Measurements from ENCODE around the gene KSR2. TPM values are rescaled to one million over a fixed set of nuclear protein-coding genes. Genes with fewer than 3 reads are reported as not detected.

KSR2 gene
- total and polyA plus RNA-seq, 10 of the 15 experiments (the other 5 are each of a cell fraction or from before 2014, with no cell fraction given), result under 0.01 to 1.5 (median 0.01) TPM; not detected in 3

- H3K79me2 ChIP-seq (ENCODE audit: control insufficient read depth, insufficient read depth, low read length), result no peaks in the 10 kb centered on the region
- no peaks in the 10 kb centered on the region for H3K4me1 ChIP-seq (ENCODE audit: control insufficient read depth, insufficient read depth, low read length)
- no peaks in the 10 kb centered on the region for H3K36me3 ChIP-seq (ENCODE audit: control insufficient read depth in 2 of 2, insufficient read depth in 2 of 2, low read length in 1 of 2)
- DNase-seq (ENCODE audit: low read depth, low spot score), result no peak
- ATAC-seq, result no peak
- no peaks in the 10 kb centered on the region for H3K27me3 ChIP-seq (replicated peaks in 1 of 2; ENCODE audit: control insufficient read depth in 2 of 2, insufficient read depth in 2 of 2, low read length in 1 of 2)
- POLR2A ChIA-PET, result no interaction called here
- intact Hi-C loops (cut with micrococcal nuclease; ENCODE audit: unreplicated experiment), result no loop called here
- H3K4me2 ChIP-seq (ENCODE audit: control insufficient read depth, insufficient read depth), result no peak overlapping the region
- H3K9me3 ChIP-seq (replicated peaks; ENCODE audit: control insufficient read depth, insufficient read depth, low read length), result no peaks in the 10 kb centered on the region
- CTCF ChIA-PET, result no interaction called here
- no peak overlapping the region for H3K9ac ChIP-seq (ENCODE audit: control insufficient read depth, insufficient read depth, low read length)
- SMC1A ChIA-PET (ENCODE audit: uncharacterized antibody, unreplicated experiment), result interaction anchor here (1.2 kb wide), 1 partner anchor 33 kb away, joined by 3 read pairs; no protein-coding TSS in a partner anchor
- no peak overlapping the region for H3K27ac ChIP-seq (ENCODE audit: control insufficient read depth, insufficient read depth)
- no peak overlapping the region for H2AFZ ChIP-seq (ENCODE audit: control insufficient read depth, low read depth, low read length)
- no peaks in the 10 kb centered on the region for H4K20me1 ChIP-seq (ENCODE audit: control insufficient read depth, insufficient read depth)
- TF ChIP-seq DPF2 (IDR thresholded peaks at IDR 0.05), result no peak
- no TSS peak for BruUV-seq (replicated peaks)
- H3K4me3 ChIP-seq, result no peak overlapping the region
- no peak for FAIRE-seq
- in situ Hi-C loops (cut with MboI), result no loop called here
- WGBS (ENCODE audit: insufficient coverage, insufficient replicate concordance, low lambda C conversion rate, missing lambda C conversion rate), result 66% methylated on average over 3 of the region's 3 CpGs
- RAD21 ChIA-PET (ENCODE audit: unreplicated experiment), result no interaction called here
These were observed 479.1 kb downstream of the KSR2 start for GRCh38 chr12:117489671-117490070.

GRCh38 chr12:117486840-117487659, 481.7 kb downstream of the KSR2 start:
- Histone ChIP-seq H2AFZ (ENCODE audit: control insufficient read depth, low read depth, low read length) (no peak overlapping the region), H3K79me2 (ENCODE audit: control insufficient read depth, insufficient read depth, low read length) (no peaks in the 10 kb centered on the region), H3K4me3 (no peak overlapping the region), H3K9ac (ENCODE audit: control insufficient read depth, insufficient read depth, low read length) (no peak overlapping the region), H3K4me2 (ENCODE audit: control insufficient read depth, insufficient read depth) (no peak overlapping the region), H3K9me3 (replicated peaks; ENCODE audit: control insufficient read depth, insufficient read depth, low read length) (no peaks in the 10 kb centered on the region), H4K20me1 (ENCODE audit: control insufficient read depth, insufficient read depth) (no peaks in the 10 kb centered on the region), H3K36me3 (ENCODE audit: control insufficient read depth in 2 of 2, insufficient read depth in 2 of 2, low read length in 1 of 2) (no peaks in the 10 kb centered on the region), H3K27me3 (replicated peaks in 1 of 2; ENCODE audit: control insufficient read depth in 2 of 2, insufficient read depth in 2 of 2, low read length in 1 of 2) (no peaks in the 10 kb centered on the region), H3K4me1 (ENCODE audit: control insufficient read depth, insufficient read depth, low read length) (no peaks in the 10 kb centered on the region), H3K27ac (ENCODE audit: control insufficient read depth, insufficient read depth) (no peak overlapping the region)
- ChIA-PET CTCF (no interaction called here), RAD21 (ENCODE audit: unreplicated experiment) (no interaction called here), SMC1A (ENCODE audit: uncharacterized antibody, unreplicated experiment) (no interaction called here), POLR2A (no interaction called here)
- no peak for ATAC-seq
- BruUV-seq (replicated peaks), result no TSS peak
- no peak for DNase-seq (ENCODE audit: low read depth, low spot score)
- 12% methylated on average over 5 of the region's 5 CpGs for WGBS (ENCODE audit: insufficient coverage, insufficient replicate concordance, low lambda C conversion rate, missing lambda C conversion rate)
- no peak for FAIRE-seq
- intact Hi-C loops (cut with micrococcal nuclease; ENCODE audit: unreplicated experiment) (no loop called here), in situ Hi-C loops (cut with MboI) (no loop called here)
- no peak for TF ChIP-seq USF1 (IDR thresholded peaks at IDR 0.05; ENCODE audit: borderline replicate concordance, extremely low read length, insufficient read depth, low read depth, low read length)
- TF ChIP-seq ZNF207 (IDR thresholded peaks at IDR 0.05; ENCODE audit: borderline replicate concordance), result no peak
- TF ChIP-seq NKRF (conservative IDR thresholded peaks at IDR 0.05), result no peak
- TF ChIP-seq BMI1 (IDR thresholded peaks at IDR 0.05; ENCODE audit: borderline replicate concordance), result no peak
- TF ChIP-seq MLLT1 (IDR thresholded peaks at IDR 0.05), result no peak
- TF ChIP-seq CEBPZ (IDR thresholded peaks at IDR 0.05; ENCODE audit: low read depth, low read length), result no peak
- no peak for TF ChIP-seq RAD21 (IDR thresholded peaks at IDR 0.05; ENCODE audit: insufficient read depth, low read depth, low read length)

Data from GM12878 (cell line).